ENCODE results near the gene MYT1.
A peak's percentile ranks its signal among the peaks of the same experiment; 100 is the strongest.

Gene MYT1

GRCh38 chr20:64155258-64156135, 8.8 kb upstream of the MYT1 start:
- no peak for DNase-seq (ENCODE audit: low spot score)

GRCh38 chr20:64156136-64156885, 7.9 kb upstream of the MYT1 start:
- no peak for DNase-seq (ENCODE audit: low spot score)

GRCh38 chr20:64156886-64157875, 7.1 kb upstream of the MYT1 start:
- DNase-seq (ENCODE audit: low spot score) = no peak

GRCh38 chr20:64157878-64158277, 6.4 kb upstream of the MYT1 start:
- DNase-seq (ENCODE audit: low spot score) = no peak

GRCh38 chr20:64158346-64159285, 5.6 kb upstream of the MYT1 start:
- DNase-seq (ENCODE audit: low spot score) = no peak

- no peak for DNase-seq (ENCODE audit: low spot score)
These were observed 5.0 kb upstream of the MYT1 start for GRCh38 chr20:64159286-64159680.

- no peak for DNase-seq (ENCODE audit: low spot score)
These were observed 4.5 kb upstream of the MYT1 start for GRCh38 chr20:64159711-64160110.

GRCh38 chr20:64160118-64160517, 4.1 kb upstream of the MYT1 start:
- DNase-seq (ENCODE audit: low spot score) = no peak

GRCh38 chr20:64160526-64161355, 3.5 kb upstream of the MYT1 start:
- no peak for DNase-seq (ENCODE audit: low spot score)

- peak; percentile 72 for DNase-seq (ENCODE audit: low spot score)
These were observed 2.7 kb upstream of the MYT1 start for GRCh38 chr20:64161356-64162238.

- no peak for DNase-seq (ENCODE audit: low spot score)
These were observed 1.9 kb upstream of the MYT1 start for GRCh38 chr20:64162239-64162910.

GRCh38 chr20:64163776-64164122, 503 bp upstream of the MYT1 start:
- DNase-seq (ENCODE audit: low spot score) = no peak

GRCh38 chr20:64165866-64166600, 1.8 kb downstream of the MYT1 start:
- no peak for DNase-seq (ENCODE audit: low spot score)

- DNase-seq (ENCODE audit: low spot score) = no peak
These were observed 2.7 kb downstream of the MYT1 start for GRCh38 chr20:64166721-64167615.

- DNase-seq (ENCODE audit: low spot score) = no peak
These were observed 3.4 kb downstream of the MYT1 start for GRCh38 chr20:64167676-64168075.

GRCh38 chr20:64168381-64169090, 4.3 kb downstream of the MYT1 start:
- DNase-seq (ENCODE audit: low spot score) = no peak

Measured in GM03348 (cell line).